GM12873 (cell line): Measurements from ENCODE around the gene KIF26B.

Experiments used
- TF ChIP-seq, protein P1 (sequence below): IDR thresholded peaks from 2 replicates; pipeline ENCODE4 v1.5.1; 2012; ENCODE audit warnings: low read depth, mild to moderate bottlenecking, moderate library complexity, low read length, control low read depth; ENCODE audit not compliant: insufficient read depth; ENCODE audit errors: missing control alignments

KIF26B gene

DNA sequence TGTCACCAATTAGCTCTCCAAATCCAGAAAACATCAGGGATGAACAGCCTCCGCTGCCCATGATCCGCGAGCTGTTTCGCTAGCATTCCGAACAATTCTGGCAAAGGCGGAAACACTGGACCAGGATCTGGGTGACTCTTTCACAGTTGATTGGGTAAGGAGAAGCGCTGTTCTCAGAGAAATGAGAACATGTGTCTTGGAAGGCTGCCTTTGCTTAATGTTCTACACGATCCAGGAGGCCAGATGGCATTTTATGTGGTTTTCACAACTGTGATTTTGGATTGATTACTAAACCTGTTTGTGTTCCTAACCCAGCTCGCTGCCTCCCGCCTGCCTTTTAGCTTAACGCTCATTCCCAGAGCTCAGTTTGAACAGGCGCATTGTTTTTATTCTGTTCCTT, 144.0 kb downstream of the KIF26B start:
- TF ChIP-seq, protein P1, sequence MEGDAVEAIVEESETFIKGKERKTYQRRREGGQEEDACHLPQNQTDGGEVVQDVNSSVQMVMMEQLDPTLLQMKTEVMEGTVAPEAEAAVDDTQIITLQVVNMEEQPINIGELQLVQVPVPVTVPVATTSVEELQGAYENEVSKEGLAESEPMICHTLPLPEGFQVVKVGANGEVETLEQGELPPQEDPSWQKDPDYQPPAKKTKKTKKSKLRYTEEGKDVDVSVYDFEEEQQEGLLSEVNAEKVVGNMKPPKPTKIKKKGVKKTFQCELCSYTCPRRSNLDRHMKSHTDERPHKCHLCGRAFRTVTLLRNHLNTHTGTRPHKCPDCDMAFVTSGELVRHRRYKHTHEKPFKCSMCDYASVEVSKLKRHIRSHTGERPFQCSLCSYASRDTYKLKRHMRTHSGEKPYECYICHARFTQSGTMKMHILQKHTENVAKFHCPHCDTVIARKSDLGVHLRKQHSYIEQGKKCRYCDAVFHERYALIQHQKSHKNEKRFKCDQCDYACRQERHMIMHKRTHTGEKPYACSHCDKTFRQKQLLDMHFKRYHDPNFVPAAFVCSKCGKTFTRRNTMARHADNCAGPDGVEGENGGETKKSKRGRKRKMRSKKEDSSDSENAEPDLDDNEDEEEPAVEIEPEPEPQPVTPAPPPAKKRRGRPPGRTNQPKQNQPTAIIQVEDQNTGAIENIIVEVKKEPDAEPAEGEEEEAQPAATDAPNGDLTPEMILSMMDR = no peak

DNA sequence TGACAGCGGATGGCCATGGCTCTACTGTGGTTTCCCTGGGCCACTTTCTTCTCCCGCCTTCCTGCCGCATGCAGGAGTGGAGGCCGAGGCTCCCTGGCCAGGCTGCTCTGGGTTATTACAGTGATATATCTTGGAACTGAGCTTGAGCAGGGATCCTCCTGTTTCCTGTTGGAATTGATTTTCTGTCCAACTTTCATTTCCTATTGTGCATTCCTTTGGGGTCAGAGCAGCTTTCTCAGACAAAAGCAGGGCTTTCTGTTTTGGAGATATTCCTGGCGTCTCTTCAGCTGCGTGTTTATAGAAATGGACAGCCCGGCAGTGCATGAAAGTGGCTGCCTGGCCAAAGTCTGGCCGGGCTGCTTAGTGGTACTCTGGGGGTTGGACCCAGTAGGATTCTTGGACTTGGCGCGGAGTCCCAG, 146.4 kb downstream of the KIF26B start:
- TF ChIP-seq, protein P1 = no peak

DNA sequence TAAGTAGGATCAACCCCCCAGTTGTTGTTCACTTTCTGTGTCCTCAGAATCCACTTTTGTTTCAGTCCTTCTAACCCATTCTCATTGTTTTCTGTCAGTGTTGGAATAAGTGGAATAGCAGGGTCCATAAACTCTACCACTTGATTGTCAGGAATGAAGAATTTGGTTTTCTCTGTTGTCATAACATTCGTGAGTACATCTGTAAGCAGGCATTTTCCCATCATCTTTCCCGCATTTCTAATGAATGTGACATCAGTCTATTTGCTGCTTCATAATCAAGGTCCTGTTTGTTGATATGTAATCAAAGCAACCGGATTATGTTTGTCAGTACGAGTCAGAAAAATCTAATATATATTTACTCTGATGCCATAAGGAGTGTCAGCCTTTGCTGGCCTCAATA, 147.1 kb downstream of the KIF26B start:
- TF ChIP-seq, protein P1 = no peak

DNA sequence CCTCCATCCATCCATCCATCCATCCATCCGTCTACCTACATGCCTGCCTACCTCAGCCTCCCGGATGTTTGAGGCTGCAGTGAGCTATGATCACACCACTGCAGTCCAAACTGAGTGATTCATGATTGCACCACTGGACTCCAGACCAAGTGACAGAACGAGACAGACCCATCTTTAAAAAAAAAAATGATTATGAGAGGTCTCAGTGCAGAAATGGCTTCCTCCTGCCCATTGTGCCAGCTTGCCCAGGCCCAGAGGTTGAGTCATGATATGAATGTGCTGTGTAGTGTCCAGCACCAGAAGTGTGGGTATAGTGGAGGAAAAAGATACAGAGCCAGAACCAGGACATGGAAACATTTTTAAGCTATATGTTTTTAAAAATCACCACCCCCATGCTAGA, 149.9 kb downstream of the KIF26B start:
- TF ChIP-seq, protein P1 = no peak

DNA sequence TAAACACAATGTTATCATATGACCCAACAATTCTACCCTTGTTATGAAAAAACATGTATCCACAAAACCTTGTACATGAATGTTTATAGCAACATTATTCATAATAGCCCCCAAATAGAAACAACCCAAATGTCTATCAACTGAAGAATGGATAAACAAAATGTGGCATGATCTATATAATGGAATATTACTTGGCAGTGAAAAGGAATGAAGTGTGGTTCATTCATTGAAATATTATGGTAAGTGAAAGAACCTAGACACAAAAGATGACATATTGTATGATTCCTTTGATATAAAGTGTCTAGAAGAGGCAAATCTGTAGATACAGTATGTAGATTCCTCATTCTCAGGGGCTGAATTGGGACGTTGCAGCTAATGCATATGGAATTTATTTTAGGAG, 151.2 kb downstream of the KIF26B start:
- TF ChIP-seq, protein P1 = no peak

DNA sequence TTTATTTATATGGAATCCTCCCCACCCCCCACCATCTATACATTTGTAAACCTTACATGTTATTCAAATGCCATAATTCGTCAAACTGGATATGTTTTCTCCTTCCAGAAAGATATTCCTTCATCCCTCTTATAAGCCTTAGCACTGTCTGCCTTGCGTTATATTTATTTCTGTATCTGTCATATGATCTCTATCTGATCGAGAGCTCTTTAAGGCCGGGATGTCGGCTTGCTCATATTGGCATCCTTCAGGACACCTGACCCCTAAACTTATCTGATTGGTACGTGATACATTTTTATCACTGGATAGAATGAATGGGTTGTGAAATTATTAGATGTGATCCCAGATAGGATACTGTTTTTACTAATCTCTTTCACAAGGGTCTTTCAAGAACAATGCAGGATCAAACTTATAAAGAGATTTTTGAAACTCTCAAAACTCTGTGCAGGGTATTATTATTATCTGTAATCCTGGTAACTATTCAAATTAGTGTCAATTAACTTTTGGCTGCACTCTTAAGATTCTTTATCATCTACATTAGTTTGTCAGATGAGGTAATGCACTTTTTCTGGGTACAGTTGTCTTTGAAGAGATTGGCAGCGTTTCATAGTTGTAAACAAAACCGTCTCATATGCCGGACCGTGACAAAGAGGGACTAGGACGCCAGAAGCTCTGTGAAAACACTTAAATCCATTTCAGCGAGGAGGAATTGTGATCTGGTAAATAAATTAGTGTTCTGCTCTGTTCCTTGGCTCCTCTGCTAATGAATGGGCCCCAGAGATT, 152.0 kb downstream of the KIF26B start:
- TF ChIP-seq, protein P1 = no peak

DNA sequence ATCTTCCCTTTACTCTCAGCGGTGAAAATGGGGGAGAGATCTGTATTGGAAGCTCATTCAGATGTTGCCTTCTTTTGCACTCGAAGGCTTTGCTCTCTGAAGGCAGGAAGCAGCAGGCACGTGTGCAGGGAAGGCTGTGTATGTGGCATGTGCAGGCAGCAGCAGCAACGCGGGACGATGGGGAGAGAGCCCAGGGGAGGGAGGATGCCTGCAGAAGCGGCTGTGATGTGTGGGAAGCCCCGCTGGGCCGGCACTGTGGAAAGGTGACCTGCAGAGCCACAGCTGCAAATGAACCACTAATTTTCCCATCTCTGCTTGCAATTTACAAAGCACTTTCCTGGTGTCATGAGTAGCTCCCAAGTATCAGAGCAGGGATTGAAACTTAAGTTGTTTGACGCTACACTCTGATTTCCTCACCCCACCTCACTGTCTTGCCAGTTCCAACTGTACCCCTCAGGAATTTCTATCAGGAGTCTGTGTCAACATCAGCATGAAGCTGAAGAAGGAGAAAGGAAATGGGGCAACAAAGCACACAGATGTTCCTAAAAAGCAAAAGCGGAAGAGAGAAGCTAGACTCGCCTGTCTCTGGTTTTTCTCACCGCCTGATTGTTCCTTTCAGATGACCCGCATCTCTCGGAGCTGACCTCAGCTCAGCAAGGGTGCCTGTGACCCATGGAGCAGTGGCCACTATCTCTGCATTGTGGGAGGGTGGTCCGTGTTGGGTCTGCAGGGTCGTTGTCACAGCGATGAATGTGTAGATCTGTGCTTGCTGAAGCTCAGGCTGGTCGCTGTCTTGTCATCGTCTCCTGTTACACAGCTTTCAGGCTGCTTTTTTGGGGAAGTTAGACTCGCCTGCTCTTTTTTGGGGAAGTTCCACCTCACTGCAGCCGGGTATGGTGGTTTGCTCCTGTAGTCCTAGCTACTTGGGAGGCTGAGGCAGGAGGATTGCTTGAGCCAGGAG, 156.1 kb downstream of the KIF26B start:
- TF ChIP-seq, protein P1 = no peak
